ENCODE results near the gene HP1BP3. TPM values are rescaled to one million over a fixed set of nuclear protein-coding genes. Genes with fewer than 3 reads are reported as not detected.

The HP1BP3 gene
- total RNA-seq, 6 experiments from 2014 or later: 171 to 207 (median 200) TPM

DNA sequence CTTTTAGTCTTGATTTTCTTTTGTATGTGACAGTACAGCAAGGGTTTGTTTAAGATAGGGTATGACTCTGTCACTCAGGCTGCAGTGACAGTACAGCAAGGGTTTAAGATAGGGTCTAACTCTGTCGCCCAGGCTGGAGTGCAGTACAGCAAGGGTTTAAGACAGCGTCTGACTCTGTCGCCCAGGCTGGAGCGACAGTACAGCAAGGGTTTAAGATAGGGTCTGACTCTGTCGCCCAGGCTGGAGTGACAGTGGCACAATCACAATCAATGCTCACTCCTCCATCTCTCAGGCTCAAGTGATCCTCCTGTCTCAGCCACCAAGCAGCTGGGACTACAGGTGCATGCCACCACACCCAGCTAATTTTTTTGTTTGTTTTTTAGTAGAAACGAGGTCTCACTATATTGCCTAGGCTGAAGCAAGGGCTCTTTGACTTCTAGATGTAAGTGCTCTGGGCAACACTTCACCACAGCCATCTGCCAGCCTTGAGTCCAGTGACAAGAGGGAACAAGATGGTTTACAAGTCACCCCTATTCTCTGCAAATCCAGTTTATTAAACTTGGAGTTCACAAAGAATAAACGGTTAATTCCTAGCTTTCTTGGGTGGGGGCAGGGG is 53.6 kb downstream of the HP1BP3 start:
- peaks cover 4% of the 10 kb centered on the region for H3K27me3 Mint-ChIP-seq (ENCODE audit: insufficient read depth)
- H3K4me3 Mint-ChIP-seq: peak overlapping the region; percentile 91
- peaks cover 31% of the 10 kb centered on the region for H3K36me3 Mint-ChIP-seq (ENCODE audit: low read depth)
- TF ChIP-seq, protein P1, sequence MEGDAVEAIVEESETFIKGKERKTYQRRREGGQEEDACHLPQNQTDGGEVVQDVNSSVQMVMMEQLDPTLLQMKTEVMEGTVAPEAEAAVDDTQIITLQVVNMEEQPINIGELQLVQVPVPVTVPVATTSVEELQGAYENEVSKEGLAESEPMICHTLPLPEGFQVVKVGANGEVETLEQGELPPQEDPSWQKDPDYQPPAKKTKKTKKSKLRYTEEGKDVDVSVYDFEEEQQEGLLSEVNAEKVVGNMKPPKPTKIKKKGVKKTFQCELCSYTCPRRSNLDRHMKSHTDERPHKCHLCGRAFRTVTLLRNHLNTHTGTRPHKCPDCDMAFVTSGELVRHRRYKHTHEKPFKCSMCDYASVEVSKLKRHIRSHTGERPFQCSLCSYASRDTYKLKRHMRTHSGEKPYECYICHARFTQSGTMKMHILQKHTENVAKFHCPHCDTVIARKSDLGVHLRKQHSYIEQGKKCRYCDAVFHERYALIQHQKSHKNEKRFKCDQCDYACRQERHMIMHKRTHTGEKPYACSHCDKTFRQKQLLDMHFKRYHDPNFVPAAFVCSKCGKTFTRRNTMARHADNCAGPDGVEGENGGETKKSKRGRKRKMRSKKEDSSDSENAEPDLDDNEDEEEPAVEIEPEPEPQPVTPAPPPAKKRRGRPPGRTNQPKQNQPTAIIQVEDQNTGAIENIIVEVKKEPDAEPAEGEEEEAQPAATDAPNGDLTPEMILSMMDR (IDR thresholded peaks at IDR 0.05): no peak
- DNase-seq: no peak
- H3K9me3 Mint-ChIP-seq: no peaks in the 10 kb centered on the region
- peaks cover 39% of the 10 kb centered on the region for H3K4me1 Mint-ChIP-seq (ENCODE audit: low read depth)
- peak overlapping the region; percentile 96 for H3K27ac Mint-ChIP-seq

DNA sequence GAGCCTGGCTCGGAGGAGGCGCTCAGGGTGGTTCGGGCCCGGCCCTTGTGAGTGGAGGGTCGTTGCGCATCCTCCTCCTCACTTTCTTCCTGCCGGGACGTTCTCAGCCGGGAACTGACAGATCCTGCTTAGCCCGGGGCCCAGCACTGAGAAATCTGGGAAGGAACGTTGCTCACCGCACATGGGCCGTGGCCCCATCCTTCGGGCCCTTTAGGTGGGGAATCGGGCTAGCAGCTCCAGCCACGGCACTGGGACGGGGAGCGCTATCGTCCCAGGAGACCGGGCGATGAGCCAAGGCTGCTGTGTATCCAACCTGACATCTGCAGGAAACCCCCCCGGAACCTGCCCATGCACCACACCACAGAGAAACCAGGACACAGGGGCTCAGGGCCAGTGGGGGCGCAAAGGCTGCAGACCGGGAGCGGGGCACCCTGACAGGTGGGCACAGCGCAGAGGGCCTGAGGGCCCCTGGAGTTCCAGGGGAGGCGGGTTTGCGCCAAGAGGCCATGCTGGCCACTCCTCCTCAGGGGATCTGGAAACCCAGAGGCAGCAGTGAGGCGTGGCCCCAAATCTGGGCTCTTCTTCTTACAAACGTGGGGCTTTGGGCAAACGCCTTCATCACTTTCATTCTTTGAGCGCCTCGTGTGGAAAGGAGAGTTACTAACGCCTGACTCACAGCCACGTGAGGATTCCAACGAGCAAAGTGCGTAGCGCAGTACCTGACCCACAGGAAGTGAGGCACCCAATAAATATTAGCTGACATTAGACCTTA is 54.3 kb downstream of the HP1BP3 start, which contains the start of gene SH2D5:
SH2D5 (minus strand) TSS at position 116 of the 772 bp plus-strand sequence. CDS start 4,659 bp downstream, outside the sequence.
- Mint-ChIP-seq H3K27ac (peak within 1 kb of the TSS; percentile 96), H3K9me3 (no peaks in the 10 kb centered on the region), H3K4me1 (ENCODE audit: low read depth) (peaks cover 32% of the 10 kb centered on the region), H3K36me3 (ENCODE audit: low read depth) (peaks cover 25% of the 10 kb centered on the region), H3K4me3 (peak within 1 kb of the TSS; percentile 91), H3K27me3 (ENCODE audit: insufficient read depth) (peaks cover 4% of the 10 kb centered on the region)
- DNase-seq: peak; percentile 98
- TF ChIP-seq, protein P1 (IDR thresholded peaks at IDR 0.05): peak; percentile 66

DNA sequence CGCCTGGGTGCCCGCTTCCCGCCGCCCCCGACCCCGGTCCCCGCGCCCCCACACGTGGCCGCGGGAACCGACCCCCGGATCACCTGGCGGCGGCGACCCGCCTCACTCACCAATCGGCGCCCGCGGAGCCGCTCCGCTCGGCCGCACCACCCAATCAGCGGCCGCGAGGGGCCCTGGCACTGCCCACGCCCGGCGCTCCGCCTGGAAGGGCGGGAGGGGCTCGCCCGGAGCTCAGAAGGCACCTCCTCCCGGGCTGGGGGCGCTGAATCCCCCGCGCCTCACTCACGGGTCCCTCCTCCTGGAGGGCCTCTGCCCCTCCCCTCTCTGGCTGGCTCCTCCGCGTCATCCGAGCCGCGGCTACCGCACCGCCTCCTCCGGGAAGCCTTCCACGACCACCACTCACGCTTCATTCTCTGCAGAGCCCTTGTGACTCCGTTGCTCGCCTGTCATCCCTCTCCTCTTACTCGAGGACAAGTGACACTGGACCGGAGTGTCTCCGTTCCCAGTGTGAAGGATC is 55.0 kb downstream of the HP1BP3 start:
- H3K27me3 Mint-ChIP-seq (ENCODE audit: insufficient read depth): peaks cover 4% of the 10 kb centered on the region
- H3K36me3 Mint-ChIP-seq (ENCODE audit: low read depth): peaks cover 19% of the 10 kb centered on the region
- H3K27ac Mint-ChIP-seq: peak overlapping the region; percentile 96
- TF ChIP-seq, protein P1 (IDR thresholded peaks at IDR 0.05): no peak
- DNase-seq: peak; percentile 58
- no peaks in the 10 kb centered on the region for H3K9me3 Mint-ChIP-seq
- H3K4me3 Mint-ChIP-seq: peak overlapping the region; percentile 91
- peaks cover 32% of the 10 kb centered on the region for H3K4me1 Mint-ChIP-seq (ENCODE audit: low read depth)

DNA sequence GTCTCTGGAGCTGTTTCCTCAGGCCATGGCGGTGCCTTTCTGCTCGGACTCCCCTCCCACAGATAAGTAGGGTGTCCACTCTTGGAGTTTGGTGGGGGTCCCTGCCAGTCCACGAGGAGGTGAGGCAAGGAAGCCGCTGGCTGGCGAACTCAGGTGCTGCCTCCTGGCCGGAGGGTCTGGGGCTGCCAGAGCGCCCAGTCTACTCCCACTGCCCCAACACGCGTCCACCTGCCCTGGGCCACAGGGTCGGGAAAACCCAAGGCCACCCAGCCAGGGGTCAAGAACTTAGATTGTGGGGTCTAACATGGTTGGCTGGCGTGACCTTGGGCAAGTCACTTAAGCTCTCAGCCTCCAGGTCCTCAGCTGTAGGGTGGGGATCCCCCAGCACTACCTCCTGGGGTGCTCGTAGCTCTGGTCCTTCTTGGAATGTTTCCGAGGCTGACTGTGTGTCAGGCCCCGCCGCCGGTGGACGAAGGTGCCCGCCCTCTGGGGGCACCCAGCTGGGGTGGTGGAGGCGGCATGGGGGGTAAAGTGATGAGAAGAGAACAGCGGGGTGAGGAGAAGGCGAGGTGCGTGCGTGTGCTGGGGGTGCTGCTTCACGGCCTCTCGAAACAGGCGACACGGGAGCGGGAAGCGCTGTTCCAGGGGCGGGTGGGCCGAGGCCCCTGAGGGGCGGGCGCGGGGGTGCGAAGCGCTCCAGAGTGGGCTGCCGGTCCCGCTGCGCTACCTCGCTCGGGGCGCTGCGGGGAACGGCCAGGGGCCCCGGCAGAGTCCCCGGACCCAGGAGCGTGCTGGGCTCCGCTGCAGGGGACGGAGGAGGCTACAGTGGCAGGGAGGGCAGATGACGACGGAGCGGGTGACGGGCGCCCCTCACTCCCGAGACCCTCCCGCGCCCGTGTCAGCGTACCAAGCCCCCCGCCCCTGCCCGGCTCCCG is 55.8 kb downstream of the HP1BP3 start:
- no peak for DNase-seq
- peaks cover 11% of the 10 kb centered on the region for H3K36me3 Mint-ChIP-seq (ENCODE audit: low read depth)
- no peaks in the 10 kb centered on the region for H3K9me3 Mint-ChIP-seq
- H3K27me3 Mint-ChIP-seq (ENCODE audit: insufficient read depth): peaks cover 4% of the 10 kb centered on the region
- H3K4me1 Mint-ChIP-seq (ENCODE audit: low read depth): peaks cover 32% of the 10 kb centered on the region
- H3K4me3 Mint-ChIP-seq: peak overlapping the region; percentile 82
- TF ChIP-seq, protein P1 (IDR thresholded peaks at IDR 0.05): no peak
- peak overlapping the region; percentile 55; the same call in 1 of the 2 replicates for H3K27ac Mint-ChIP-seq

DNA sequence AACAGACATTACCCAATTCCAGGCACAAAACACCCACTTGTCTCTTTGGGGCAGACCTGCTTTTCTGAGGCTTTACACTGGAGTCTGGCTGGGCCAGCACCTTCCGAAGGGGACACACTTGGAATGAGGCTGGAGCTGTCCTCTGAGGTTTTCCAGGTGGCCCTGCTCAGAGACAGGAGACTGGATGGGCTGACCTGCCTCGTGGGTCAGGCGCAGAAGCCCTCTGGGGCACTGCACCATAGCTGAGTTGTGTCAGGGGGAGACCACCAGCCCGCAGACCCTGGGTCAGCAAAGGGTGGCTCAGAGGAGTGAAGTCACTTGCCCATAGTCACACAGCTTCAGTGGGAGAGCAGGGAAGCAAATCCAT is 56.4 kb downstream of the HP1BP3 start:
- peak overlapping the region; percentile 82 for H3K4me3 Mint-ChIP-seq
- peaks cover 29% of the 10 kb centered on the region for H3K4me1 Mint-ChIP-seq (ENCODE audit: low read depth)
- no peaks in the 10 kb centered on the region for H3K9me3 Mint-ChIP-seq
- peaks cover 5% of the 10 kb centered on the region for H3K36me3 Mint-ChIP-seq (ENCODE audit: low read depth)
- peaks cover 4% of the 10 kb centered on the region for H3K27me3 Mint-ChIP-seq (ENCODE audit: insufficient read depth)
- TF ChIP-seq, protein P1 (IDR thresholded peaks at IDR 0.05): no peak
- no peak for DNase-seq
- H3K27ac Mint-ChIP-seq: no peak overlapping the region
